Brain microvascular endothelial cell (primary cell): ENCODE results near the gene RORC.

Source experiments
- DNase-seq: peaks from one replicate; pipeline ENCODE4 v3.0.0-alpha.2; 2020
- H3K27ac ChIP-seq: fragments of 250-450 bp; sonication (Bioruptor Pico); 2 replicates; pipeline ENCODE4 v1.5.1; 2020; ENCODE audit warnings: mild to moderate bottlenecking, moderate library complexity
- H3K27me3 ChIP-seq: fragments of 250-450 bp; sonication (Bioruptor Pico); replicated peaks from 2 replicates; pipeline ENCODE4 v1.5.1; 2020; ENCODE audit warnings: mild to moderate bottlenecking
- H3K36me3 ChIP-seq: fragments of 250-450 bp; sonication (Bioruptor Pico); replicated peaks from 2 replicates; pipeline ENCODE4 v1.5.1; 2020; ENCODE audit warnings: mild to moderate bottlenecking
- H3K4me3 ChIP-seq: 2 replicates; pipeline ENCODE4 v1.5.1; 2011; ENCODE audit warnings: low read depth, mild to moderate bottlenecking, control low read depth, low read length, moderate library complexity
- in situ Hi-C: cut with HindIII; loops from 2 replicates; pipeline ENCODE4 v1.10.0; 2017; ENCODE audit warnings: low sequenced_read_pairs, low pct_ligation_motif_present
- TF ChIP-seq, protein P1 (sequence below): IDR thresholded peaks from 2 replicates; pipeline ENCODE4 v1.5.1; 2011; ENCODE audit warnings: low read depth, mild to moderate bottlenecking, moderate library complexity, low read length, control low read depth, inconsistent platforms; ENCODE audit errors: missing control alignments

RORC gene

DNA sequence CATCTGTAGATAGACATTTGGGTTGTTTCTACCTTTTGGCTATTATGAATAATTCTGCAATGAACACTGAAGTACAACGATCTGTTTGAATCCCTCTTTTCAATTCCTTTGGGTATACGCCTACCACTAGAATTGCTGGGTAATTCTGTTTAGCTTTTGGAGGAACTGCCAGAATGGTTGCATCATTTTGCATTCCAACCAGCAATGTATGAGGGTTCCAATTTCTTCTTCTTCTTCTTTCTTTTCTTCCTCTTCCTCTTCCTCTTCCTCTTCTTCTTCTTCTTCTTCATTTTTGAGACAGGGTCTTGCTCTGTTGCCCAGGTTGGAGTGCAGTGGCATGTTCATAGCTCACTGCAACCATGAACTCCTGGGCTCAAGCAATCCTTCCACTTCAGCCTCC, 35.7 kb upstream of the RORC start:
- DNase-seq = no peak
- Histone ChIP-seq H3K36me3 (no peaks in the 10 kb centered on the region), H3K27ac (no peak overlapping the region)

DNA sequence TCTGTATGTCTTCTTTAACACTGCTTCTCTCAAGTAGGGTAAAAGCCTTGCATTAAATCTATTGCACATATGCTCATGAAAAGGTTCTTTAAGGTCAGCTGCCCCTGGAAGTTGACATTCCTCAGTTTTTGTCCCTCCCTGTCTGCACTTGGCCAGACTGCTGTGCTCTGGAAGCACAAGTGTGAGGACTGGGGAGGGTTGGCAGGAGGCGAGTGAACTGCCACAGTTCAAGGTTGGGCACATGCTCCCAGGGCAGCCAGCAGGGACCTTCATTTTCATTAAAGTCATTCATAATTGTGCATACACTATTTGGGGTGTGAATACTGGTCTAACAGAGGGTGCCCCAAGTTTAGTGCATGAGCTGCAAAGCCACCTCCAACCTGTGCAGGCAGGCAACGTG, 32.8 kb upstream of the RORC start:
- DNase-seq = no peak
- Histone ChIP-seq H3K4me3 (no peak overlapping the region), H3K27ac (no peak overlapping the region), H3K27me3 (no peaks in the 10 kb centered on the region), H3K36me3 (no peaks in the 10 kb centered on the region)
- TF ChIP-seq, protein P1, sequence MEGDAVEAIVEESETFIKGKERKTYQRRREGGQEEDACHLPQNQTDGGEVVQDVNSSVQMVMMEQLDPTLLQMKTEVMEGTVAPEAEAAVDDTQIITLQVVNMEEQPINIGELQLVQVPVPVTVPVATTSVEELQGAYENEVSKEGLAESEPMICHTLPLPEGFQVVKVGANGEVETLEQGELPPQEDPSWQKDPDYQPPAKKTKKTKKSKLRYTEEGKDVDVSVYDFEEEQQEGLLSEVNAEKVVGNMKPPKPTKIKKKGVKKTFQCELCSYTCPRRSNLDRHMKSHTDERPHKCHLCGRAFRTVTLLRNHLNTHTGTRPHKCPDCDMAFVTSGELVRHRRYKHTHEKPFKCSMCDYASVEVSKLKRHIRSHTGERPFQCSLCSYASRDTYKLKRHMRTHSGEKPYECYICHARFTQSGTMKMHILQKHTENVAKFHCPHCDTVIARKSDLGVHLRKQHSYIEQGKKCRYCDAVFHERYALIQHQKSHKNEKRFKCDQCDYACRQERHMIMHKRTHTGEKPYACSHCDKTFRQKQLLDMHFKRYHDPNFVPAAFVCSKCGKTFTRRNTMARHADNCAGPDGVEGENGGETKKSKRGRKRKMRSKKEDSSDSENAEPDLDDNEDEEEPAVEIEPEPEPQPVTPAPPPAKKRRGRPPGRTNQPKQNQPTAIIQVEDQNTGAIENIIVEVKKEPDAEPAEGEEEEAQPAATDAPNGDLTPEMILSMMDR = no peak
- in situ Hi-C loops = no loop called here

More for the DNA sequence above, 35.7 kb upstream of the RORC start:
- in situ Hi-C loops = no loop called here
- no peaks in the 10 kb centered on the region for H3K27me3 ChIP-seq
- no peak overlapping the region for H3K4me3 ChIP-seq
- TF ChIP-seq, protein P1 = no peak

DNA sequence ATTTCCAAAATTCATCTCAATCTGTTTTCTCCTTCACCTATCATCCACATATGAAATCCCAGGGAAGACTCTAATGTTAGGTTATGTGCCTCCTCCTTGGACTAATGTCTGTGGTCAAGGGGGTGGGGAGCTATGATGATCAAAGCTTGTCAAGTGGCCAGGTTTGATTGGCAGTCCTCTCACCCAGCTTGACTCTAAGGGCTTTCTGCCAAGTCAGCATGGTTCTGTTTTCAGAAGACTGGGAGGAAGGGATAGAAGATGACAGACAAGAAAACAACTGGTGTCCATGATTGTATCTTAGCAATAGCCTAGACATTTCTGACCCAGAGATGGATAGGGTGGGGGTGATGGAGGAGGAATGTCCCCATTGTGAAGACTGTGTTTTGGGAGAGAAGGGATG, 31.0 kb upstream of the RORC start:
- no peak overlapping the region for H3K27ac ChIP-seq
- TF ChIP-seq, protein P1 = no peak

DNA sequence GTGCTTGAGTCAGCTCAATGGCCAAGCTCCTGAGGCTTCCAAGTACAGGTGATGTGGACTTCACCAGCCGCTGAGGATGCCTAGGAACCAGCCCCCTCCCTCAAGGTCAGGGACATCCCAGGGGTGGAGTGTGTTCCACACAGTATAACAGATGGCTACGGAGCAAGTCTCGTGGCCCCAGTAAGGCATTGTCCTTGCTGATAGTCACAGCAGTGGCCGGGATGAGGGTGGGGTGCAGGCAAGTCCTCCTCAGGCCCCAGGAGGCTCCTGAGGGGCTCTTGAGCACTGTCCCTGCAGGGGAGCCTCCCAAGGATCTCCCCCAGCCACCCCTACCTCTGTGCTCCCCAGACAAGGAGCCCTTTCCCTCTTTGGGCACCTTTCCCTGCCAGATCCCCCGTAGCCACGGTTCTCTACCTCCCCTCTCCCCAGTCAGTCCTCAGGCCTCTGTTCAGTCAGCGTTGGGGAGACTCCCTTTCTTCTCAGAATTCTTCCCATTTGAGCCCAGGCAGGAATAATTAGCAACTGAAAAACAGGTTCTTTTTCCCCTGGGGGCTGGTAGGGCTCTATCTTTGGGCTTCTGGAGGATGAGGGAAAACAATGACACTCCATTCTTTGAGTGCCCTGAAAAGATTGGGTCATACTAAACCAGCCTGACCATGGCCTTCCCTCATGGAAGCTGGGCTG, 29.0 kb upstream of the RORC start:
- TF ChIP-seq, protein P1 = no peak
- Histone ChIP-seq H3K36me3 (no peaks in the 10 kb centered on the region), H3K4me3 (no peak overlapping the region), H3K27me3 (no peaks in the 10 kb centered on the region), H3K27ac (no peak overlapping the region)
- in situ Hi-C loops = no loop called here
- DNase-seq = no peak

More for the DNA sequence above, 31.0 kb upstream of the RORC start:
- in situ Hi-C loops = no loop called here
- no peak for DNase-seq
- no peaks in the 10 kb centered on the region for H3K27me3 ChIP-seq
- no peaks in the 10 kb centered on the region for H3K36me3 ChIP-seq
- no peak overlapping the region for H3K4me3 ChIP-seq

DNA sequence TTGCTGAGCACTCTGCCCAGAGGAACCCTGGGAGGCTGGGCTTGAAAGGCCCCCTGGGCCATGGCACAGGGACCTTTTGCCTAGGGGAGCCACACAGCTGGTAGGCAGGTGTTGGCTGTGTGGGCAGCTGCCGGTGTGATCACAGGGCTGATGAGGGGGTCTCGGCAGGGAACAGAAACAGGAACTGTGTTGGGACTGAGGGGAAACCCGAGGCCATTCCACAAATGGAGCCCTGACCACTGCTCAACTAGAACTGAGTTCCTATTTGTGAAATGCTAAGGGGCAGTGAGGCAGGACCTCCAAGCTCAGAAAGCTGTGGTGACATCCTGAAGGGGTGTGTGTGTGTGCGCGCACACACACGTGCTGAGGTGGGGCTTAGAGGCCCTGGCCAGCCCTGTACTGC, 28.3 kb upstream of the RORC start:
- in situ Hi-C loops = no loop called here
- TF ChIP-seq, protein P1 = no peak

More for the DNA sequence above, 28.3 kb upstream of the RORC start:
- H3K36me3 ChIP-seq = no peaks in the 10 kb centered on the region
- DNase-seq = no peak
- H3K4me3 ChIP-seq = no peak overlapping the region
- H3K27ac ChIP-seq = no peak overlapping the region
- H3K27me3 ChIP-seq = no peaks in the 10 kb centered on the region
